Measurements from ENCODE around the gene MYO10. TPM values are rescaled to one million over a fixed set of nuclear protein-coding genes. Genes with fewer than 3 reads are reported as not detected.

Gene MYO10
- total RNA-seq, 1 donor from 2014 or later, result 23.1 TPM

- Mint-ChIP-seq H3K27ac (ENCODE audit: unreplicated experiment) (no peak overlapping the region), H3K9me3 (ENCODE audit: unreplicated experiment) (no peaks in the 10 kb centered on the region), H3K36me3 (ENCODE audit: unreplicated experiment) (no peaks in the 10 kb centered on the region), H3K4me3 (ENCODE audit: unreplicated experiment) (no peak overlapping the region), H3K4me1 (ENCODE audit: low read depth, unreplicated experiment) (peaks cover 15% of the 10 kb centered on the region), H3K27me3 (ENCODE audit: unreplicated experiment) (peaks cover 2% of the 10 kb centered on the region)
- TF ChIP-seq CTCF (IDR thresholded peaks at IDR 0.05; ENCODE audit: partially characterized antibody, unreplicated experiment), result no peak
- no peak for DNase-seq
Measured at GRCh38 chr5:16913187-16914107, 22.6 kb downstream of the MYO10 start.

GRCh38 chr5:16912080-16912479, 24.0 kb downstream of the MYO10 start:
- Mint-ChIP-seq H3K36me3 (ENCODE audit: unreplicated experiment) (no peaks in the 10 kb centered on the region), H3K4me3 (ENCODE audit: unreplicated experiment) (no peak overlapping the region)

GRCh38 chr5:16909464-16909863, 26.6 kb downstream of the MYO10 start:
- no peak for TF ChIP-seq CTCF (IDR thresholded peaks at IDR 0.05; ENCODE audit: partially characterized antibody, unreplicated experiment)
- no peak for DNase-seq
- Mint-ChIP-seq H3K4me1 (ENCODE audit: low read depth, unreplicated experiment) (peaks cover 7% of the 10 kb centered on the region), H3K9me3 (ENCODE audit: unreplicated experiment) (no peaks in the 10 kb centered on the region), H3K27me3 (ENCODE audit: unreplicated experiment) (peaks cover 2% of the 10 kb centered on the region), H3K4me3 (ENCODE audit: unreplicated experiment) (no peak overlapping the region), H3K36me3 (ENCODE audit: unreplicated experiment) (no peaks in the 10 kb centered on the region), H3K27ac (ENCODE audit: unreplicated experiment) (no peak overlapping the region)

More at GRCh38 chr5:16912080-16912479, 24.0 kb downstream of the MYO10 start:
- peaks cover 2% of the 10 kb centered on the region for H3K27me3 Mint-ChIP-seq (ENCODE audit: unreplicated experiment)
- H3K27ac Mint-ChIP-seq (ENCODE audit: unreplicated experiment), result no peak overlapping the region
- peaks cover 12% of the 10 kb centered on the region for H3K4me1 Mint-ChIP-seq (ENCODE audit: low read depth, unreplicated experiment)
- DNase-seq, result no peak
- TF ChIP-seq CTCF (IDR thresholded peaks at IDR 0.05; ENCODE audit: partially characterized antibody, unreplicated experiment), result no peak
- no peaks in the 10 kb centered on the region for H3K9me3 Mint-ChIP-seq (ENCODE audit: unreplicated experiment)

- H3K9me3 Mint-ChIP-seq (ENCODE audit: unreplicated experiment), result no peaks in the 10 kb centered on the region
- no peaks in the 10 kb centered on the region for H3K27me3 Mint-ChIP-seq (ENCODE audit: unreplicated experiment)
- DNase-seq, result no peak
- no peaks in the 10 kb centered on the region for H3K36me3 Mint-ChIP-seq (ENCODE audit: unreplicated experiment)
- no peak overlapping the region for H3K4me3 Mint-ChIP-seq (ENCODE audit: unreplicated experiment)
- no peak overlapping the region for H3K27ac Mint-ChIP-seq (ENCODE audit: unreplicated experiment)
- peaks cover 7% of the 10 kb centered on the region for H3K4me1 Mint-ChIP-seq (ENCODE audit: low read depth, unreplicated experiment)
- no peak for TF ChIP-seq CTCF (IDR thresholded peaks at IDR 0.05; ENCODE audit: partially characterized antibody, unreplicated experiment)
Measured at GRCh38 chr5:16907270-16907669, 28.8 kb downstream of the MYO10 start.

- peaks cover 12% of the 10 kb centered on the region for H3K4me1 Mint-ChIP-seq (ENCODE audit: low read depth, unreplicated experiment)
Measured at GRCh38 chr5:16906255-16906654, 29.8 kb downstream of the MYO10 start.

More at GRCh38 chr5:16906255-16906654, 29.8 kb downstream of the MYO10 start:
- Mint-ChIP-seq H3K9me3 (ENCODE audit: unreplicated experiment) (peaks cover 3% of the 10 kb centered on the region), H3K4me3 (ENCODE audit: unreplicated experiment) (no peak overlapping the region), H3K36me3 (ENCODE audit: unreplicated experiment) (no peaks in the 10 kb centered on the region), H3K27ac (ENCODE audit: unreplicated experiment) (no peak overlapping the region), H3K27me3 (ENCODE audit: unreplicated experiment) (peaks cover 4% of the 10 kb centered on the region)
- no peak for TF ChIP-seq CTCF (IDR thresholded peaks at IDR 0.05; ENCODE audit: partially characterized antibody, unreplicated experiment)
- no peak for DNase-seq

All from glutamatergic neuron (in vitro differentiated cells).